Dermis microvascular lymphatic vessel endothelial cell (primary cell): ENCODE data around the gene GSTT4. TPM values are rescaled to one million over a fixed set of nuclear protein-coding genes. Genes with fewer than 3 reads are reported as not detected.
"Not testable (repeated sequence)": the region's sequence is repeated elsewhere in the genome, so short reads cannot be mapped to it uniquely, and the experiment has no call there.

ENCODE experiments used
- DNase-seq, 2 donors: peaks; one replicate each; pipeline versions ENCODE4 v3.0.0 to v3.0.0-alpha.2; 2010; ENCODE audit warnings: low read depth in 2 of 2
- total RNA-seq: library from RNA; depleted of rRNA; stranded (reverse); fragments of >200 nt; gene quantifications from 2 replicates; pipeline ENCODE4 v1.2.1, GENCODE V29; 2014

Gene GSTT4
- total RNA-seq, 1 donor from 2014 or later: not detected

DNA sequence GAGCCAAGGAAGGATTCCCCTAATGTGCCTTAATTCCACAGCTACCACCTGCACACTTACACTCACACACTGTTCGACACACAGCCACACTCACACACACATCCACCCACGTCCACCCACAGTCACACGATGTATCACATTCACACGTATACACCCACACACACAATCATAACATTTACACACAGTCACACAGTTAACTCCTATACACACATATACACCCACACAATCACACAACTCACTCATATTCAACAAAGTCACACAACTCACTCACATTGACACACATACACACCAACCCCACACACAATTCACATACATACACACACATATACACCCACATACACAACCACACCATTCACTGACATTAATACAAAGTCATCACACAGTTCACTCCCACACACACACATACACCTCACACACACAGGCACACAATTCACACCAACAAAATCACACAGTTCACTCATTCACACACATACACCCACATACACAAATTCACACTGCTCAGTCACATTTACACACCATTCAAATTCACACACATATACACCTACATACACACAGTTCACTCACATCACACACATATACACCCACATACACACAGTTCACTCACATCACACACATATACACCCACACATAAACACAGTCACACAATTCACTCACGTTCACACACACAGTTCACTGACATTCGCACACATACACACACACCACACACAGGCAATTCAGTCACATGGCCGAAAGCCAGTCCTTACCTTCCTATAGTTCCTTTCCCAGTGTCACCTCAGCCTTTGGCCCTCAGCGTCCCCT is 50.9 kb downstream of the GSTT4 start:
- not testable (repeated sequence) for DNase-seq

DNA sequence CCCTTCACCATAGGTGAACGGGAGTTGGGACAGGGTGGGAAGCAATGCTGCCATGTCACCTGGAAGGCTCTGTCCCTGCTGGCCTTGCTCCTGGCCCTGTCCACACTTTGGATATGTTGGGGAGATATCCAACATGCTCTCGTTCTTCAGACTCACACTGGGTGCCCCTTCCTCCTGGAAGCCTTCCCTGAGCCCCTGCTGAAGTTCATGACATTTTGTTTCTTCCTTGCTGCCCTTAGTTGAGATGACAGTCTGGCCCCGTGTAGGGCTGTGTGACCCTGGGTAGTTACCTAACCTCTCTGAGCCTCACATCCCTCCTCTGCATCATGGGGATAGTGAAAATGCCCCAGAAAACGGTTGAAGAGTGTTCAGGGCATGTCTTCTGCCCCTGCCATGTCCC is 51.8 kb downstream of the GSTT4 start:
- not testable (repeated sequence) for DNase-seq

DNA sequence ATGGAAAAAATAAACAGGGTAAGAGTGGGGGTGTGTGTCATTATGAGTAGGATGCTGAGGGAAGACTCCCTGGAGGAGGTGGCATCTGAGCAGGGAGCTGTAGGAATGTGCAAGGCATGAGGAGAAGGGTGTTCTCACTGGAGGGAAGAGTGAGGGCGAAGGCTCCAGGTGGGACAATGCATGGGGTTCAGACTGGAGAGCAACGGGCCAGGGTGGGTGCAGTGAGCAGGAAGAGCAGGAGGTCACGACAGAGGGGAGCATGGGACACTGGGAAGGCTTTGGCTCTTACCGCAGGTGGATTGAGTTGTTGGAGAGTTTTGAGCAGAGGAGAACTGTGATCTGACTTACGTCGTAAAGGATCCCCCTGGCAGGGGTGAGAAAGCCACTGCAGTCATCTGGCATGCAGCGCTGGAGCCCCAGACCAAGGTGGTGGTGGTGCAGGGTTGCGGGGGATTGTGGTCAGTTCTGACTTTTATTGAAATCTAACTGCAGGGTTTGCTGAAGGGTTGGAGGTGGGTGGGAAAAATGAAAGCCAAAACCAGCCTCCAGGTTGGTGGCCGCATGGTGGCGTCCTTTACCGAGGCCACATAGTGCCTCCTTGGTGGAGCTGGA is 52.4 kb downstream of the GSTT4 start:
- DNase-seq: not testable (repeated sequence)

- DNase-seq: not testable (repeated sequence)
Observed at GRCh38 chr22:23951383-23951782, 53.9 kb downstream of the GSTT4 start.

DNA sequence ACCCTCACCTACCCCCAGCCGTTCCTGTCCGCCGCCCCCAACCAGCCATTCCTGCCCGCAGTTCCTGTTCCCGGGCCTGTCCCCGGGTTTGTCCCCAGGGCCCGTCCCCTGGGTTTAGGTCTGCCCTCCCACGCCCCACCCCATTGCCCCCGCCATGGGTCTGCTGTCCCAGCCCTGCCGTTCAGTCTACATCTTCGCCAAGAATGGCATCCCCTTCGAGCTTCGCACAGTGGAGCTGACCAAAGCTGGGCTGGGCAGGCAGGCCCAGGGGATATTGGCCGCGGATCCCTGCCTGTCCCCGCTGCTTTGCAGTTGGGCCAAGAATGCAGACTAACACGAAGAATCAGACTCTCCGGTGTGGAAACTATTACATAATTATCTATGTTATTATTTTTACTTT is 55.5 kb downstream of the GSTT4 start:
- not testable (repeated sequence) for DNase-seq

Other genes with a start within 250 kb of the GSTT4 start
- gene C22orf15, start 242.5 kb downstream of the GSTT4 start, total RNA-seq: 0.38 and 0.64 TPM in 2 replicates
- gene CHCHD10, start 237.5 kb downstream of the GSTT4 start, total RNA-seq: 7.4 and 15.2 TPM in 2 replicates
- gene MMP11, start 232.6 kb downstream of the GSTT4 start, total RNA-seq: 5.3 and 6.8 TPM in 2 replicates
- 19.1 and 24.4 TPM in 2 replicates for gene SMARCB1, start 218.5 kb downstream of the GSTT4 start, total RNA-seq
- 0.76 and 1.2 TPM in 2 replicates for gene DERL3, start 166.4 kb downstream of the GSTT4 start, total RNA-seq
- 4.6 and 5.3 TPM in 2 replicates for gene SLC2A11, start 147.6 kb downstream of the GSTT4 start, total RNA-seq
- gene MIF, start 111.1 kb downstream of the GSTT4 start, total RNA-seq: 256 and 348 TPM in 2 replicates
- gene GSTT2B, start 44.3 kb downstream of the GSTT4 start, total RNA-seq: 5.4 and 7.0 TPM in 2 replicates
- 5.2 and 6.2 TPM in 2 replicates for gene DDTL, start 38.6 kb downstream of the GSTT4 start, total RNA-seq
- 108 and 138 TPM in 2 replicates for gene DDT, start 31.0 kb downstream of the GSTT4 start, total RNA-seq
- gene GSTT2, start 25.3 kb downstream of the GSTT4 start, total RNA-seq: 0.13 and 1.1 TPM in 2 replicates
- gene CABIN1, start 5.9 kb upstream of the GSTT4 start, total RNA-seq: 18.4 and 23.9 TPM in 2 replicates
- 0.26 and 0.63 TPM in 2 replicates for gene SUSD2, start 176.0 kb upstream of the GSTT4 start, total RNA-seq
- gene GGT5, start 239.6 kb upstream of the GSTT4 start, total RNA-seq: 8.5 and 9.2 TPM in 2 replicates